ENCODE data around the gene GABRG3.

- TF ChIP-seq CTCF (IDR thresholded peaks at IDR 0.05) = no peak
- TF ChIP-seq POLR2AphosphoS5 (IDR thresholded peaks at IDR 0.05) = no peak
- TF ChIP-seq POLR2A (IDR thresholded peaks at IDR 0.05) = no peak
Observed at GRCh38 chr15:27036210-27036609, 65.2 kb downstream of the GABRG3 start.

All from breast epithelium (tissue), 3 donors.